IMR-90 (cell line): Measurements from ENCODE around the gene PRAMEF10. TPM values are rescaled to one million over a fixed set of nuclear protein-coding genes. Genes with fewer than 3 reads are reported as not detected.
"Not testable (repeated sequence)": the region's sequence is repeated elsewhere in the genome, so short reads cannot be mapped to it uniquely, and the experiment has no call there.

ENCODE experiments used
- ATAC-seq: fragments of 200-7000 bp; cut with Tn5 transposase; 2 replicates; pipeline ENCODE4 v1.9.1; 2020; ENCODE audit warnings: low read depth, mild to moderate bottlenecking, moderate library complexity
- BruUV-seq: library from RNA; stranded (reverse); fragments of 400-500 nt; replicated peaks from 2 replicates; lab custom pipeline; 2021; lab: Mats Ljungman, UMichigan
- CTCF ChIA-PET: fragments of 300-600 bp; formaldehyde crosslinking; extraction: SDS; loops from one replicate; lab custom pipeline; 2021; ENCODE audit warnings: antibody characterized with exemption; lab: Yijun Ruan, JAX
- POLR2A ChIA-PET: fragments of 300-600 bp; sonication (Branson Sonifier 250); formaldehyde crosslinking; loops from one replicate; lab custom pipeline; 2022; ENCODE audit warnings: antibody characterized with exemption; ENCODE audit not compliant: unreplicated experiment; lab: Charles Lee
- DNase-seq: peaks from one replicate; pipeline ENCODE4 v3.0.0; 2013
- H2AFZ ChIP-seq: replicated peaks from 2 replicates; pipeline ENCODE3; 2013; ENCODE audit warnings: low read length, mild to moderate bottlenecking; ENCODE audit not compliant: poor library complexity
- H2AK5ac ChIP-seq: 2 replicates; pipeline ENCODE4 v1.6.1; 2013; ENCODE audit warnings: low read depth, low read length, inconsistent platforms
- H2AK9ac ChIP-seq: replicated peaks from 2 replicates; pipeline ENCODE3; 2013; ENCODE audit warnings: mild to moderate bottlenecking, low read depth, low read length, moderate library complexity; ENCODE audit not compliant: poor library complexity
- H2BK120ac ChIP-seq: 2 replicates; pipeline ENCODE4 v1.6.1; 2013; ENCODE audit warnings: low read depth, low read length, inconsistent platforms
- H2BK15ac ChIP-seq: 3 replicates; pipeline ENCODE4 v1.6.1; 2013; ENCODE audit warnings: low read depth, low read length, inconsistent platforms
- H2BK20ac ChIP-seq: 2 replicates; pipeline ENCODE4 v1.6.1; 2013; ENCODE audit warnings: low read depth, mild to moderate bottlenecking, inconsistent platforms, low read length, moderate library complexity
- H2BK5ac ChIP-seq: 2 replicates; pipeline ENCODE4 v1.6.1; 2013; ENCODE audit warnings: mild to moderate bottlenecking, low read depth, low read length, inconsistent platforms; ENCODE audit not compliant: poor library complexity, severe bottlenecking
- H3K14ac ChIP-seq: replicated peaks from 2 replicates; pipeline ENCODE4 v1.6.1; 2013; ENCODE audit warnings: low read depth, low read length, inconsistent platforms
- H3K18ac ChIP-seq: 2 replicates; pipeline ENCODE4 v1.6.1; 2013; ENCODE audit warnings: low read depth, low read length, control low read depth
- H3K23ac ChIP-seq: 2 replicates; pipeline ENCODE4 v1.6.1; 2013; ENCODE audit warnings: low read depth, low read length, inconsistent platforms
- H3K27ac ChIP-seq: 2 replicates; pipeline ENCODE4 v1.5.1; 2013; ENCODE audit warnings: mild to moderate bottlenecking, control low read depth, low read length; ENCODE audit not compliant: insufficient read depth
- H3K27me3 ChIP-seq: 2 replicates; pipeline ENCODE4 v1.6.1; 2013; ENCODE audit warnings: low read length; ENCODE audit not compliant: control insufficient read depth, insufficient read depth
- H3K36me3 ChIP-seq: 2 replicates; pipeline ENCODE4 v1.6.1; 2013; ENCODE audit warnings: low read length, mixed read lengths; ENCODE audit not compliant: control insufficient read depth, insufficient read depth
- H3K4ac ChIP-seq: 2 replicates; pipeline ENCODE4 v1.6.1; 2013; ENCODE audit warnings: low read depth, low read length, inconsistent platforms
- H3K4me1 ChIP-seq: 2 replicates; pipeline ENCODE4 v1.6.1; 2013; ENCODE audit warnings: low read length, mixed read lengths; ENCODE audit not compliant: control insufficient read depth, insufficient read depth
- H3K4me2 ChIP-seq: 2 replicates; pipeline ENCODE4 v1.6.1; 2013; ENCODE audit warnings: low read depth, mild to moderate bottlenecking, control low read depth, low read length, moderate library complexity
- H3K4me3 ChIP-seq: 2 replicates; pipeline ENCODE4 v1.5.1; 2013; ENCODE audit warnings: low read depth, mild to moderate bottlenecking, control low read depth, low read length, moderate library complexity; ENCODE audit not compliant: insufficient read depth
- H3K56ac ChIP-seq: 2 replicates; pipeline ENCODE4 v1.6.1; 2013; ENCODE audit warnings: low read length, inconsistent platforms; ENCODE audit not compliant: insufficient read depth; ENCODE audit errors: extremely low read depth
- H3K79me1 ChIP-seq, 2 experiments: 2 replicates each; pipeline ENCODE4 v1.6.1; 2013; ENCODE audit warnings: low read length in 2 of 2, inconsistent platforms in 1 of 2, low read depth in 1 of 2
- H3K9ac ChIP-seq: 2 replicates; pipeline ENCODE4 v1.6.1; 2013; ENCODE audit warnings: low read depth, low read length, control low read depth
- H3K9me1 ChIP-seq: 2 replicates; pipeline ENCODE4 v1.6.1; 2013; ENCODE audit warnings: low read length, inconsistent platforms; ENCODE audit not compliant: insufficient read depth
- H3K9me3 ChIP-seq: 2 replicates; pipeline ENCODE4 v1.6.1; 2013; ENCODE audit warnings: low read length; ENCODE audit not compliant: control insufficient read depth, insufficient read depth
- H4K20me1 ChIP-seq: 2 replicates; pipeline ENCODE4 v1.6.1; 2013; ENCODE audit warnings: low read length, inconsistent platforms; ENCODE audit not compliant: insufficient read depth
- H4K5ac ChIP-seq: 2 replicates; pipeline ENCODE4 v1.6.1; 2013; ENCODE audit warnings: mild to moderate bottlenecking, low read depth, low read length, control low read depth
- H4K8ac ChIP-seq, 2 experiments: 2 replicates each; pipeline ENCODE4 v1.6.1; 2013; ENCODE audit warnings: low read depth in 2 of 2, low read length in 2 of 2, control low read depth in 1 of 2, inconsistent platforms in 1 of 2
- H4K91ac ChIP-seq: 2 replicates; pipeline ENCODE4 v1.6.1; 2013; ENCODE audit warnings: low read depth, low read length, inconsistent platforms; ENCODE audit not compliant: insufficient read depth
- WGBS, 2 experiments: methylation state at CpG; one replicate each; pipeline versions ENCODE4 v1.1.5 to v1.1.7; 2013; ENCODE audit warnings: missing lambda C conversion rate in 2 of 2; ENCODE audit not compliant: insufficient read length in 1 of 2; ENCODE audit errors: extremely low coverage in 2 of 2; 5-methylcytosine and 5-hydroxymethylcytosine counted together
- dilution Hi-C: fragments of 300-500 bp; cut with HindIII; formaldehyde crosslinking; loops from one replicate; pipeline ENCODE4 v1.14.3; 2018; ENCODE audit warnings: low sequenced_read_pairs; ENCODE audit not compliant: unreplicated experiment
- in situ Hi-C: fragments of 300-500 bp; cut with MboI; formaldehyde crosslinking; loops from 3 replicates; pipeline ENCODE4 v1.14.3; 2019; ENCODE audit warnings: low sequenced_read_pairs, inconsistent platforms, mixed read lengths
- intact Hi-C: fragments of 100-400 bp; cut with micrococcal nuclease; formaldehyde crosslinking; loops from 2 replicates; pipeline ENCODE4 v1.10.0; 2022
- polyA plus RNA-seq, 3 experiments: library from polyadenylated mRNA; depleted of rRNA; stranded (reverse); fragments of >200 nt; gene quantifications; 2 replicates each; pipeline ENCODE4 v1.2.3, GENCODE V29; 2012; ENCODE audit warnings: low replicate concordance in 1 of 3
- total RNA-seq: library from RNA; depleted of rRNA; stranded (reverse); fragments of >200 nt; gene quantifications from 2 replicates; pipeline ENCODE4 v1.2.3, GENCODE V29; 2012

PRAMEF10 gene
- total and polyA plus RNA-seq, 2 of the 4 experiments (the other 2 are of a cell fraction) = not detected

DNA sequence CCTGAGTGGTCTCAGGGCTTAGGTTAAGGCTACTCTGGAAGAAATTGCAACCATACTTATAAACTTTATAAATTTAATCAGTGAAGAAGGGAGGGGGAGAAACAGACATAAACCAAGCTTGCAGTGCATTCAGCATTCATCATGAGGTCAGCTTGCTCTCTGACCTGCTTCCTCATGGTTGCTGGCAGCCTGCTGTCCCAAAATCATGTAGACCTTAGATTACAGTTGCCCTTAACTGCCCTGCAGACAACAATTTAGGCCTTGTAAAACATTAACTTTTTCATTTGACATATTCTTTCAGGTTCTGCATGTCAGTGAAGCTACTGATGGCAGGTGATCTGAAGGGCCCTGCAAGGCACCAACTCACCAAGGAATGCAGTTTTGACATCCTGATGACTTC, 1.1 kb upstream of the PRAMEF10 start:
- in situ Hi-C loops, ATAC-seq, H4K20me1 ChIP-seq: not testable (repeated sequence)

DNA sequence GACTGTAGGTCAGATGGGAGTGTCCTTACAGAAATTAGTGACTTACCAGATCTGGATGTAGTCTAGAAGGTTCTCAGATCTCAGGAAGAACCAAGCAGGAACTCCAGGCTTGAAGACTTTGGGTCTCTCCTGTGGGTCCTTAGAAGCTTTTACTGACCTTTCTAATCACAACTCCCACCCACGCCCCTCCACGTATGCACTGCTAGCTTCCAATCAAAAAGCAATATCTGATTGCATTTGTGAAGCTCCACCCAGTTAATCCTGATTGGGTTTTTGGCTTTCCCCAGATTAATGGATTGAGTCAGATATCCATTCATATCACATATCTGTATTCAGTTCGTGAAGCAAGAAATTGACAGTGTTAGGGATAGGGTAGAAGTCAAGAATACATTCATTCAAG, 12.0 kb downstream of the PRAMEF10 start, which contains the start of gene PRAMEF4:
PRAMEF4 (minus strand) TSS at position 101 of the 400 bp plus-strand sequence. CDS start 2,807 bp downstream, outside the sequence.
- H3K9me1 ChIP-seq, H3K56ac ChIP-seq, DNase-seq, H2BK20ac ChIP-seq, CTCF ChIA-PET, H3K9ac ChIP-seq, BruUV-seq, H3K36me3 ChIP-seq, H3K79me1 ChIP-seq, H2BK15ac ChIP-seq, H3K4me2 ChIP-seq, H2BK5ac ChIP-seq, H3K4me1 ChIP-seq, H4K91ac ChIP-seq, H2AK9ac ChIP-seq, intact Hi-C loops, H4K20me1 ChIP-seq, H3K27ac ChIP-seq, ATAC-seq, H3K9me3 ChIP-seq, H4K8ac ChIP-seq, H3K27me3 ChIP-seq, in situ Hi-C loops, H4K5ac ChIP-seq, H3K18ac ChIP-seq, H2AK5ac ChIP-seq, H3K23ac ChIP-seq, H2BK120ac ChIP-seq, H3K4ac ChIP-seq, H2AFZ ChIP-seq, POLR2A ChIA-PET, dilution Hi-C loops, H3K4me3 ChIP-seq, H3K14ac ChIP-seq: not testable (repeated sequence)
- WGBS, 2 experiments = 46% methylated on average over 2 of the region's 3 CpGs; no CpG with 5 or more reads in 1 of the 2 experiments

More for the DNA sequence above, 1.1 kb upstream of the PRAMEF10 start:
- H3K56ac ChIP-seq, H3K9me1 ChIP-seq, BruUV-seq, H3K4me1 ChIP-seq, H3K9me3 ChIP-seq, H3K9ac ChIP-seq, H2AK9ac ChIP-seq, H3K18ac ChIP-seq, H2BK5ac ChIP-seq, H3K27ac ChIP-seq, H3K27me3 ChIP-seq, H2BK20ac ChIP-seq, H4K5ac ChIP-seq, H2BK15ac ChIP-seq, intact Hi-C loops, dilution Hi-C loops, H3K79me1 ChIP-seq, H4K91ac ChIP-seq, H2BK120ac ChIP-seq, H3K4me2 ChIP-seq, H3K36me3 ChIP-seq, H3K4ac ChIP-seq, H4K8ac ChIP-seq, H3K4me3 ChIP-seq, H3K23ac ChIP-seq, H3K14ac ChIP-seq, H2AK5ac ChIP-seq, DNase-seq, H2AFZ ChIP-seq, CTCF ChIA-PET, POLR2A ChIA-PET: not testable (repeated sequence)
